HepG2 (cell line): ENCODE data around the gene C2orf92. TPM values are rescaled to one million over a fixed set of nuclear protein-coding genes. Genes with fewer than 3 reads are reported as not detected.
A peak's percentile ranks its signal among the peaks of the same experiment; 100 is the strongest.

Experiments used
- ARNTL ChIP-seq: sonication (generic); formaldehyde crosslinking; IDR thresholded peaks from 2 replicates; pipeline ENCODE4 v1.4.0; 2020; ENCODE audit warnings: mild to moderate bottlenecking, missing genetic modification reagents
- CBX1 ChIP-seq: IDR thresholded peaks from one replicate; pipeline ENCODE4 v1.6.1; 2016; ENCODE audit warnings: antibody characterized with exemption, low read depth
- CEBPB ChIP-seq: IDR thresholded peaks from 2 replicates; pipeline ENCODE4 v1.6.1; 2011; ENCODE audit warnings: low read depth, low read length, improper control_type of control experiment, borderline replicate concordance
- CHCHD3 ChIP-seq: sonication (generic); formaldehyde crosslinking; IDR thresholded peaks from 2 replicates; pipeline ENCODE4 v1.8.0; 2022; ENCODE audit warnings: mild to moderate bottlenecking, missing genetic modification reagents, moderate library complexity
- DPF2 ChIP-seq: sonication (generic); formaldehyde crosslinking; IDR thresholded peaks from 2 replicates; pipeline ENCODE4 v1.4.0; 2020; ENCODE audit warnings: mild to moderate bottlenecking, low read depth, missing genetic modification reagents, borderline replicate concordance
- ESRRA ChIP-seq: sonication (generic); formaldehyde crosslinking; IDR thresholded peaks from 2 replicates; pipeline ENCODE4 v1.5.1; 2020; ENCODE audit warnings: mild to moderate bottlenecking, low read depth, missing genetic modification reagents
- GABPA ChIP-seq, 2 experiments: IDR thresholded peaks; 2 replicates each; pipeline ENCODE4 v1.6.1; 2011 to 2016; ENCODE audit warnings: low read depth in 2 of 2, low read length in 1 of 2, missing biosample characterization in 1 of 2, missing genetic modification characterization in 1 of 2
- HNRNPL ChIP-seq: fragments of 200-400 bp; formaldehyde crosslinking; IDR thresholded peaks from 2 replicates; pipeline ENCODE4 v1.6.1; 2017; ENCODE audit warnings: mild to moderate bottlenecking, low read depth, low read length
- IKZF4 ChIP-seq: sonication (generic); formaldehyde crosslinking; IDR thresholded peaks from 2 replicates; pipeline ENCODE4 v1.5.1; 2020; ENCODE audit warnings: borderline replicate concordance, mild to moderate bottlenecking, low read depth, missing genetic modification reagents; ENCODE audit errors: not compliant biosample characterization
- NFYB ChIP-seq: sonication (generic); formaldehyde crosslinking; IDR thresholded peaks from 2 replicates; pipeline ENCODE4 v1.4.0; 2020; ENCODE audit warnings: missing genetic modification reagents
- PAXIP1 ChIP-seq: sonication (generic); formaldehyde crosslinking; conservative IDR thresholded peaks from 2 replicates; pipeline ENCODE4 v1.4.0; 2020; ENCODE audit warnings: mild to moderate bottlenecking, missing genetic modification reagents, moderate library complexity
- RBAK ChIP-seq: sonication (generic); formaldehyde crosslinking; IDR thresholded peaks from 2 replicates; pipeline ENCODE4 v1.5.1; 2020; ENCODE audit warnings: mild to moderate bottlenecking, missing genetic modification reagents
- RNF2 ChIP-seq: fragments of 450-650 bp; conservative IDR thresholded peaks from 2 replicates; pipeline ENCODE4 v1.6.1; 2016; ENCODE audit warnings: low read depth
- SCMH1 ChIP-seq: sonication (generic); formaldehyde crosslinking; IDR thresholded peaks from 2 replicates; pipeline ENCODE4 v1.9.0; 2021; ENCODE audit warnings: missing genetic modification reagents, mild to moderate bottlenecking, borderline replicate concordance
- SP140L ChIP-seq: sonication (generic); formaldehyde crosslinking; IDR thresholded peaks from 2 replicates; pipeline ENCODE4 v1.4.0; 2020; ENCODE audit warnings: missing genetic modification reagents, borderline replicate concordance
- SP5 ChIP-seq: IDR thresholded peaks from 2 replicates; pipeline ENCODE4 v1.6.1; 2016; ENCODE audit warnings: low read depth, borderline replicate concordance
- STAT6 ChIP-seq: sonication (generic); formaldehyde crosslinking; IDR thresholded peaks from 2 replicates; pipeline ENCODE4 v1.4.0; 2020; ENCODE audit warnings: missing genetic modification reagents, mild to moderate bottlenecking, borderline replicate concordance
- ZBTB7A ChIP-seq: sonication (generic); formaldehyde crosslinking; IDR thresholded peaks from 2 replicates; pipeline ENCODE4 v1.8.0; 2022; ENCODE audit warnings: mild to moderate bottlenecking, missing genetic modification reagents
- ZFP62 ChIP-seq: sonication (generic); formaldehyde crosslinking; IDR thresholded peaks from 2 replicates; pipeline ENCODE4 v1.4.0; 2020; ENCODE audit warnings: missing genetic modification reagents
- ZMYM3 ChIP-seq: sonication (generic); formaldehyde crosslinking; IDR thresholded peaks from 2 replicates; pipeline ENCODE4 v1.5.1; 2020; ENCODE audit warnings: mild to moderate bottlenecking, missing genetic modification reagents
- ZNF260 ChIP-seq: sonication (generic); formaldehyde crosslinking; IDR thresholded peaks from 2 replicates; pipeline ENCODE4 v1.4.0; 2020; ENCODE audit warnings: missing genetic modification reagents, low read depth, mild to moderate bottlenecking, borderline replicate concordance
- ZNF274 ChIP-seq: sonication (generic); formaldehyde crosslinking; IDR thresholded peaks from 2 replicates; pipeline ENCODE4 v1.5.1; 2020; ENCODE audit warnings: mild to moderate bottlenecking, missing genetic modification reagents
- ZNF530 ChIP-seq: sonication (generic); formaldehyde crosslinking; IDR thresholded peaks from 2 replicates; pipeline ENCODE4 v1.5.0; 2020; ENCODE audit warnings: low read depth, mild to moderate bottlenecking, missing genetic modification reagents
- ZNF543 ChIP-seq: sonication (generic); formaldehyde crosslinking; IDR thresholded peaks from 2 replicates; pipeline ENCODE4 v1.4.0; 2020; ENCODE audit warnings: mild to moderate bottlenecking, missing genetic modification reagents
- ZNF616 ChIP-seq: sonication (generic); formaldehyde crosslinking; IDR thresholded peaks from 2 replicates; pipeline ENCODE4 v1.5.0; 2020; ENCODE audit warnings: low read depth, mild to moderate bottlenecking, missing genetic modification reagents
- ZNF644 ChIP-seq: IDR thresholded peaks from 2 replicates; pipeline ENCODE4 v1.6.1; 2016; ENCODE audit warnings: low read depth
- ZNF749 ChIP-seq: sonication (generic); formaldehyde crosslinking; IDR thresholded peaks from 2 replicates; pipeline ENCODE4 v1.8.0; 2022; ENCODE audit warnings: mild to moderate bottlenecking, missing genetic modification reagents, moderate library complexity, borderline replicate concordance
- ZNF768 ChIP-seq: sonication (generic); formaldehyde crosslinking; IDR thresholded peaks from 2 replicates; pipeline ENCODE4 v1.4.0; 2020; ENCODE audit warnings: missing genetic modification reagents
- polyA plus RNA-seq, 8 experiments: library from polyadenylated mRNA; depleted of rRNA in 3 of 8; stranded (reverse) in 7 of 8; unstranded in 1 of 8; fragments of >200 nt; fragmentation: Illumina TruSeq in 4 of 8; extraction: Trizol in 4 of 8; gene quantifications; 2 replicates each; pipeline versions ENCODE4 v1.2.1 to v1.2.3, GENCODE V29; 2011 to 2016; ENCODE audit warnings: low read depth in 4 of 8, missing spikeins in 1 of 8, mixed read lengths in 1 of 8; ENCODE audit not compliant: insufficient read depth in 1 of 8
- total RNA-seq, 5 experiments: library from RNA; depleted of rRNA; stranded (reverse); fragments of >200 nt; fragmentation: Illumina TruSeq; extraction: Trizol; gene quantifications; 2 replicates each; pipeline ENCODE4 v1.2.3, GENCODE V29; 2016; ENCODE audit warnings: low read depth in 1 of 5

C2orf92 gene
- total and polyA plus RNA-seq, 2 of the 13 experiments (the other 11 are each of a cell fraction or from before 2014, with no cell fraction given), result 4.9 to 5.0 TPM

- peak; percentile 65; the same call in 1 of the 2 replicates for TF ChIP-seq ZNF768
- TF ChIP-seq ZNF530 (CRISPR knock-in tag), result no peak
- no peak for TF ChIP-seq ARNTL
- no peak for TF ChIP-seq NFYB (CRISPR knock-in tag)
- 0 out of 2 replicates have a peak, but pooled peaks have one; percentile 25 for TF ChIP-seq PAXIP1 (CRISPR knock-in tag)
- no peak for TF ChIP-seq ESRRA (CRISPR knock-in tag)
- TF ChIP-seq ZNF644 (CRISPR knock-in tag), result peak; percentile 97
- TF ChIP-seq ZNF274, result no peak
- TF ChIP-seq DPF2 (CRISPR knock-in tag), result peak; percentile 18; the same call in 1 of the 2 replicates
- no peak for TF ChIP-seq ZNF260 (CRISPR knock-in tag)
- TF ChIP-seq ZBTB7A (CRISPR knock-in tag), result peak; percentile 77
- no peak for TF ChIP-seq CHCHD3 (CRISPR knock-in tag)
- no peak for TF ChIP-seq RBAK (CRISPR knock-in tag)
- no peak for TF ChIP-seq ZNF616 (CRISPR knock-in tag)
- peak; percentile 40 for TF ChIP-seq ZMYM3 (CRISPR knock-in tag)
- no peak for TF ChIP-seq IKZF4 (CRISPR knock-in tag)
- no peak for TF ChIP-seq ZFP62 (CRISPR knock-in tag)
- no peak for TF ChIP-seq SP5
- no peak for TF ChIP-seq CEBPB
- no peak for TF ChIP-seq ZNF543 (CRISPR knock-in tag)
- no peak for TF ChIP-seq GABPA (IDR thresholded peaks at IDR 0.05; ENCODE audit: low read depth, low read length)
- peak; percentile 70 for TF ChIP-seq GABPA (CRISPR knock-in tag; IDR thresholded peaks at IDR 0.05; ENCODE audit: low read depth)
- no peak for TF ChIP-seq ZNF749
- no peak for TF ChIP-seq SCMH1
- no peak for TF ChIP-seq STAT6 (CRISPR knock-in tag)
- TF ChIP-seq HNRNPL, result no peak
- no peak for TF ChIP-seq RNF2
- TF ChIP-seq CBX1, result no peak
- no peak for TF ChIP-seq SP140L
Observed at GRCh38 chr2:97743913-97744312, 74.4 kb downstream of the C2orf92 start (continued).
